Measurements from ENCODE around the gene KCTD16.

KCTD16 gene

GRCh38 chr5:144142139-144142823, 28.4 kb upstream of the KCTD16 start:
- peak; percentile 93 for FAIRE-seq
- peak; percentile 6 for DNase-seq (ENCODE audit: insufficient read length, low spot score)
- TF ChIP-seq POLR2A (IDR thresholded peaks at IDR 0.05; ENCODE audit: low read depth, low read length), result no peak

GRCh38 chr5:144142824-144143162, 27.9 kb upstream of the KCTD16 start:
- TF ChIP-seq POLR2A (IDR thresholded peaks at IDR 0.05; ENCODE audit: low read depth, low read length), result no peak
- DNase-seq (ENCODE audit: insufficient read length, low spot score), result no peak

GRCh38 chr5:144143625-144144024, 27.0 kb upstream of the KCTD16 start:
- DNase-seq (ENCODE audit: insufficient read length, low spot score) (no peak), FAIRE-seq (no peak)
- TF ChIP-seq POLR2A (IDR thresholded peaks at IDR 0.05; ENCODE audit: low read depth, low read length), result no peak

More at GRCh38 chr5:144142824-144143162, 27.9 kb upstream of the KCTD16 start:
- FAIRE-seq, result no peak

- DNase-seq (ENCODE audit: insufficient read length, low spot score), result no peak
- peak; percentile 55 for FAIRE-seq
- TF ChIP-seq POLR2A (IDR thresholded peaks at IDR 0.05; ENCODE audit: low read depth, low read length), result no peak
Observed at GRCh38 chr5:144144956-144145751, 25.5 kb upstream of the KCTD16 start.

- TF ChIP-seq POLR2A (IDR thresholded peaks at IDR 0.05; ENCODE audit: low read depth, low read length), result no peak
- FAIRE-seq (peak; percentile 45), DNase-seq (ENCODE audit: insufficient read length, low spot score) (no peak)
Observed at GRCh38 chr5:144151026-144151425, 19.6 kb upstream of the KCTD16 start.

- DNase-seq (ENCODE audit: insufficient read length, low spot score) (no peak), FAIRE-seq (peak; percentile 36)
- no peak for TF ChIP-seq POLR2A (IDR thresholded peaks at IDR 0.05; ENCODE audit: low read depth, low read length)
Observed at GRCh38 chr5:144156767-144157171, 13.9 kb upstream of the KCTD16 start.

- DNase-seq (ENCODE audit: insufficient read length, low spot score), result no peak
- no peak for FAIRE-seq
- no peak for TF ChIP-seq POLR2A (IDR thresholded peaks at IDR 0.05; ENCODE audit: low read depth, low read length)
Observed at GRCh38 chr5:144162686-144163085, 8.0 kb upstream of the KCTD16 start.

- no peak for TF ChIP-seq POLR2A (IDR thresholded peaks at IDR 0.05; ENCODE audit: low read depth, low read length)
- DNase-seq (ENCODE audit: insufficient read length, low spot score) (no peak), FAIRE-seq (no peak)
Observed at GRCh38 chr5:144166696-144167095, 4.0 kb upstream of the KCTD16 start.

GRCh38 chr5:144167998-144168397, 2.7 kb upstream of the KCTD16 start:
- no peak for DNase-seq (ENCODE audit: insufficient read length, low spot score)
- TF ChIP-seq POLR2A (IDR thresholded peaks at IDR 0.05; ENCODE audit: low read depth, low read length), result no peak
- no peak for FAIRE-seq

GRCh38 chr5:144169904-144170275, 783 bp upstream of the KCTD16 start:
- FAIRE-seq (no peak), DNase-seq (ENCODE audit: insufficient read length, low spot score) (no peak)
- no peak for TF ChIP-seq POLR2A (IDR thresholded peaks at IDR 0.05; ENCODE audit: low read depth, low read length)

GRCh38 chr5:144173766-144174165, 3.1 kb downstream of the KCTD16 start:
- FAIRE-seq, result no peak
- no peak for TF ChIP-seq POLR2A (IDR thresholded peaks at IDR 0.05; ENCODE audit: low read depth, low read length)
- no peak for DNase-seq (ENCODE audit: insufficient read length, low spot score)

GRCh38 chr5:144177548-144177947, 6.9 kb downstream of the KCTD16 start:
- FAIRE-seq, result peak; percentile 75
- no peak for DNase-seq (ENCODE audit: insufficient read length, low spot score)
- no peak for TF ChIP-seq POLR2A (IDR thresholded peaks at IDR 0.05; ENCODE audit: low read depth, low read length)

GRCh38 chr5:144179226-144179625, 8.6 kb downstream of the KCTD16 start:
- FAIRE-seq, result no peak

GRCh38 chr5:144183254-144183889, 12.7 kb downstream of the KCTD16 start:
- FAIRE-seq (peak; percentile 92), DNase-seq (ENCODE audit: insufficient read length, low spot score) (no peak)
- no peak for TF ChIP-seq POLR2A (IDR thresholded peaks at IDR 0.05; ENCODE audit: low read depth, low read length)

More at GRCh38 chr5:144179226-144179625, 8.6 kb downstream of the KCTD16 start:
- TF ChIP-seq POLR2A (IDR thresholded peaks at IDR 0.05; ENCODE audit: low read depth, low read length), result no peak
- no peak for DNase-seq (ENCODE audit: insufficient read length, low spot score)

Measured in H54 (cell line).